ENCODE results near the gene THBS3. TPM values are rescaled to one million over a fixed set of nuclear protein-coding genes. Genes with fewer than 3 reads are reported as not detected.

The THBS3 gene
- total and polyA plus RNA-seq, 2 of the 13 experiments (the other 11 are each of a cell fraction or from before 2014, with no cell fraction given): 0.86 to 3.6 TPM

DNA sequence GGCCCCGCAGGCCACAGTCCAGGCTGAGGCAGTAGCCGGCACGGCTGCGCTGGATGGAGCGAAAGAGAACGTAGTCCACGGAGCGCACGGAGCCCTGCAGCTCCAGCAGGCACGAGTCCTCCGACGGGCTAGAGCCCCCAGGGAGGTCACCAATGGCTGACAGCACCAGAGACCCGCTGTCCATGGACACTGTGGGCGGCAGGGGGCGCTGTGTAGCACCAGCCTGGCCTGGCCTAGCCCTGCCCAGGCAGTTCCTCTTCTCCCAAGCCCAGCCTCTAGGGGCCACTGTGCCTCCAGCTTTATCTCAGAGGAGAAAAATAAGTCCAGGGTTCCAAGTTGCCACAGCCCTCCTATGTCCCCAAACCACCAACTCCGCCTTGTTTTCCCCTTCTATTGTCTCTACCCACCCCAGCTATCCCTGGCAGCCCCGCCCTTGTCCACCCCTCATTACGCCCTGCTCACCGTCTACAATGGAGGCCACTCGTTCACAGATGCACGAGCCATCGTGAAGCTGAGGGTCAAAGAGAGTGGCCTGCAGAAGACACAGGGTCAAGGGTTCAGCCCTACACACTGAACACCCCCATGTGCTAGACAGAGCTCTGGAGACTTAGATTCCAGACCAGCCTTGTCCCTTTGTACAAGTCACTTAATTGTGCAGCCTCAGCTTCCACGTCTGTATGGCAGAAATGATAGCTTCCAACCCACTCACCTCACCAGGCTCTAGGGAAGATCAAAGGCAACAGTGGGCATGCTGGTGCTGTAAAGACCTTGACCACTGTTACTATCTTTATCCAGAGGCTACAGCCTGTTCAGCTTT lies 43.1 kb upstream of the THBS3 start (continued):
- TF ChIP-seq, protein P1, sequence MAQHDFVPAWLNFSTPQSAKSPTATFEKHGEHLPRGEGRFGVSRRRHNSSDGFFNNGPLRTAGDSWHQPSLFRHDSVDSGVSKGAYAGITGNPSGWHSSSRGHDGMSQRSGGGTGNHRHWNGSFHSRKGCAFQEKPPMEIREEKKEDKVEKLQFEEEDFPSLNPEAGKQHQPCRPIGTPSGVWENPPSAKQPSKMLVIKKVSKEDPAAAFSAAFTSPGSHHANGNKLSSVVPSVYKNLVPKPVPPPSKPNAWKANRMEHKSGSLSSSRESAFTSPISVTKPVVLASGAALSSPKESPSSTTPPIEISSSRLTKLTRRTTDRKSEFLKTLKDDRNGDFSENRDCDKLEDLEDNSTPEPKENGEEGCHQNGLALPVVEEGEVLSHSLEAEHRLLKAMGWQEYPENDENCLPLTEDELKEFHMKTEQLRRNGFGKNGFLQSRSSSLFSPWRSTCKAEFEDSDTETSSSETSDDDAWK (CRISPR knock-in tag; IDR thresholded peaks at IDR 0.05): no peak
- TF ChIP-seq NFATC3 (CRISPR knock-in tag; IDR thresholded peaks at IDR 0.05): no peak
- TF ChIP-seq ZNF562 (CRISPR knock-in tag; IDR thresholded peaks at IDR 0.05; ENCODE audit: borderline replicate concordance): no peak
- 0 out of 2 replicates have a peak, but pooled peaks have one; percentile 20 for TF ChIP-seq SPEN (CRISPR knock-in tag; IDR thresholded peaks at IDR 0.05; ENCODE audit: low read depth)
- TF ChIP-seq ZNF501 (CRISPR knock-in tag; IDR thresholded peaks at IDR 0.05): 0 out of 2 replicates have a peak, but pooled peaks have one; percentile 16
- TF ChIP-seq ZNF549 (CRISPR knock-in tag; IDR thresholded peaks at IDR 0.05): no peak
- TF ChIP-seq CC2D1A (CRISPR knock-in tag; IDR thresholded peaks at IDR 0.05): no peak
- TF ChIP-seq ZNF530 (CRISPR knock-in tag; IDR thresholded peaks at IDR 0.05; ENCODE audit: low read depth): no peak
- peak; percentile 63 for TF ChIP-seq ZSCAN31 (CRISPR knock-in tag; IDR thresholded peaks at IDR 0.05; ENCODE audit: low read depth)
- TF ChIP-seq AKAP8 (CRISPR knock-in tag; IDR thresholded peaks at IDR 0.05): no peak
- no peak for TF ChIP-seq TCF7L2 (IDR thresholded peaks at IDR 0.05; ENCODE audit: low read depth, low read length)
- no peak for TF ChIP-seq ZNF253 (CRISPR knock-in tag; IDR thresholded peaks at IDR 0.05; ENCODE audit: borderline replicate concordance)
- TF ChIP-seq TBP (CRISPR knock-in tag; IDR thresholded peaks at IDR 0.05): no peak
- TF ChIP-seq THAP11 (CRISPR knock-in tag; IDR thresholded peaks at IDR 0.05): peak; percentile 84
- TF ChIP-seq, protein P2, sequence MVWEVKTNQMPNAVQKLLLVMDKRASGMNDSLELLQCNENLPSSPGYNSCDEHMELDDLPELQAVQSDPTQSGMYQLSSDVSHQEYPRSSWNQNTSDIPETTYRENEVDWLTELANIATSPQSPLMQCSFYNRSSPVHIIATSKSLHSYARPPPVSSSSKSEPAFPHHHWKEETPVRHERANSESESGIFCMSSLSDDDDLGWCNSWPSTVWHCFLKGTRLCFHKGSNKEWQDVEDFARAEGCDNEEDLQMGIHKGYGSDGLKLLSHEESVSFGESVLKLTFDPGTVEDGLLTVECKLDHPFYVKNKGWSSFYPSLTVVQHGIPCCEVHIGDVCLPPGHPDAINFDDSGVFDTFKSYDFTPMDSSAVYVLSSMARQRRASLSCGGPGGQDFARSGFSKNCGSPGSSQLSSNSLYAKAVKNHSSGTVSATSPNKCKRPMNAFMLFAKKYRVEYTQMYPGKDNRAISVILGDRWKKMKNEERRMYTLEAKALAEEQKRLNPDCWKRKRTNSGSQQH (CRISPR knock-in tag; IDR thresholded peaks at IDR 0.05; ENCODE audit: low read depth): peak; percentile 75; the same call in 1 of the 2 replicates
- TF ChIP-seq, protein P3, sequence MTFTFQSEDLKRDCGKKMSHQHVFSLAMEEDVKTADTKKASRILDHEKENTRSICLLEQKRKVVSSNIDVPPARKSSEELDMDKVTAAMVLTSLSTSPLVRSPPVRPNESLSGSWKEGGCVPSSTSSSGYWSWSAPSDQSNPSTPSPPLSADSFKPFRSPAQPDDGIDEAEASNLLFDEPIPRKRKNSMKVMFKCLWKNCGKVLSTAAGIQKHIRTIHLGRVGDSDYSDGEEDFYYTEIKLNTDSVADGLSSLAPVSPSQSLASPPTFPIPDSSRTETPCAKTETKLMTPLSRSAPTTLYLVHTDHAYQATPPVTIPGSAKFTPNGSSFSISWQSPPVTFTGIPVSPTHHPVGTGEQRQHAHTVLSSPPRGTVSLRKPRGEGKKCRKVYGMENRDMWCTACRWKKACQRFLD (CRISPR knock-in tag; IDR thresholded peaks at IDR 0.05; ENCODE audit: borderline replicate concordance): 0 out of 2 replicates have a peak, but pooled peaks have one; percentile 43
- TF ChIP-seq, protein P4, sequence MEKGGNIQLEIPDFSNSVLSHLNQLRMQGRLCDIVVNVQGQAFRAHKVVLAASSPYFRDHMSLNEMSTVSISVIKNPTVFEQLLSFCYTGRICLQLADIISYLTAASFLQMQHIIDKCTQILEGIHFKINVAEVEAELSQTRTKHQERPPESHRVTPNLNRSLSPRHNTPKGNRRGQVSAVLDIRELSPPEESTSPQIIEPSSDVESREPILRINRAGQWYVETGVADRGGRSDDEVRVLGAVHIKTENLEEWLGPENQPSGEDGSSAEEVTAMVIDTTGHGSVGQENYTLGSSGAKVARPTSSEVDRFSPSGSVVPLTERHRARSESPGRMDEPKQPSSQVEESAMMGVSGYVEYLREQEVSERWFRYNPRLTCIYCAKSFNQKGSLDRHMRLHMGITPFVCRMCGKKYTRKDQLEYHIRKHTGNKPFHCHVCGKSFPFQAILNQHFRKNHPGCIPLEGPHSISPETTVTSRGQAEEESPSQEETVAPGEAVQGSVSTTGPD (CRISPR knock-in tag; IDR thresholded peaks at IDR 0.05): 0 out of 2 replicates have a peak, but pooled peaks have one; percentile 36
- TF ChIP-seq RBFOX2 (IDR thresholded peaks at IDR 0.05; ENCODE audit: low read depth, low read length): peak; percentile 48
- peak; percentile 69; the same call in 1 of the 2 replicates for TF ChIP-seq ZNF670 (CRISPR knock-in tag; IDR thresholded peaks at IDR 0.05; ENCODE audit: borderline replicate concordance)
- no peak for TF ChIP-seq RFX5 (IDR thresholded peaks at IDR 0.05; ENCODE audit: low read depth, low read length)
- peak; percentile 79 for TF ChIP-seq ZNF629 (CRISPR knock-in tag; conservative IDR thresholded peaks at IDR 0.05)
- TF ChIP-seq, protein P5, sequence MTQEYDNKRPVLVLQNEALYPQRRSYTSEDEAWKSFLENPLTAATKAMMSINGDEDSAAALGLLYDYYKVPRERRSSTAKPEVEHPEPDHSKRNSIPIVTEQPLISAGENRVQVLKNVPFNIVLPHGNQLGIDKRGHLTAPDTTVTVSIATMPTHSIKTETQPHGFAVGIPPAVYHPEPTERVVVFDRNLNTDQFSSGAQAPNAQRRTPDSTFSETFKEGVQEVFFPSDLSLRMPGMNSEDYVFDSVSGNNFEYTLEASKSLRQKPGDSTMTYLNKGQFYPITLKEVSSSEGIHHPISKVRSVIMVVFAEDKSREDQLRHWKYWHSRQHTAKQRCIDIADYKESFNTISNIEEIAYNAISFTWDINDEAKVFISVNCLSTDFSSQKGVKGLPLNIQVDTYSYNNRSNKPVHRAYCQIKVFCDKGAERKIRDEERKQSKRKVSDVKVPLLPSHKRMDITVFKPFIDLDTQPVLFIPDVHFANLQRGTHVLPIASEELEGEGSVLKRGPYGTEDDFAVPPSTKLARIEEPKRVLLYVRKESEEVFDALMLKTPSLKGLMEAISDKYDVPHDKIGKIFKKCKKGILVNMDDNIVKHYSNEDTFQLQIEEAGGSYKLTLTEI (CRISPR knock-in tag; conservative IDR thresholded peaks at IDR 0.05): no peak
